HFFc6 (cell line): ENCODE data around the gene KIAA0513. TPM values are rescaled to one million over a fixed set of nuclear protein-coding genes. Genes with fewer than 3 reads are reported as not detected.
A peak's percentile ranks its signal among the peaks of the same experiment; 100 is the strongest.

ENCODE experiments used
- DNase-seq: peaks from one replicate; pipeline ENCODE4 v3.0.0-alpha.2; 2018
- H3K27ac Mint-ChIP-seq: 2 replicates; pipeline ENCODE4 v1.8.0; 2020; ENCODE audit warnings: mild to moderate bottlenecking, mixed read lengths
- H3K27me3 Mint-ChIP-seq: 2 replicates; pipeline ENCODE4 v1.8.0; 2021; ENCODE audit warnings: mild to moderate bottlenecking, moderate library complexity, mixed read lengths; ENCODE audit not compliant: insufficient read depth
- H3K36me3 Mint-ChIP-seq: 2 replicates; pipeline ENCODE4 v1.8.0; 2021; ENCODE audit warnings: low read depth, mixed read lengths
- H3K4me1 Mint-ChIP-seq: 2 replicates; pipeline ENCODE4 v1.8.0; 2020; ENCODE audit warnings: low read depth, mixed read lengths
- H3K4me3 Mint-ChIP-seq: 2 replicates; pipeline ENCODE4 v1.8.0; 2020; ENCODE audit warnings: mild to moderate bottlenecking, moderate library complexity, mixed read lengths
- H3K9me3 Mint-ChIP-seq: 2 replicates; pipeline ENCODE4 v1.8.0; 2020; ENCODE audit warnings: mild to moderate bottlenecking, mixed read lengths
- total RNA-seq, 6 experiments: library from RNA; stranded (reverse); fragmentation: NEBNext Ultra II Directional; extraction: Animal tissue kit (Norgen Biotek cat#: 25700); gene quantifications; 2 replicates in 1 of 6; 3 replicates in 5 of 6; pipeline ENCODE4 v1.2.3, GENCODE V29; 2021
- TF ChIP-seq, protein P1 (sequence below): fragments of 200-600 bp; sonication (generic); IDR thresholded peaks from 2 replicates; pipeline ENCODE4 v1.5.0; 2021; ENCODE audit warnings: antibody characterized with exemption, mild to moderate bottlenecking

The KIAA0513 gene
- total RNA-seq, 6 experiments from 2014 or later, result 12.5 to 15.4 (median 13.8) TPM

DNA sequence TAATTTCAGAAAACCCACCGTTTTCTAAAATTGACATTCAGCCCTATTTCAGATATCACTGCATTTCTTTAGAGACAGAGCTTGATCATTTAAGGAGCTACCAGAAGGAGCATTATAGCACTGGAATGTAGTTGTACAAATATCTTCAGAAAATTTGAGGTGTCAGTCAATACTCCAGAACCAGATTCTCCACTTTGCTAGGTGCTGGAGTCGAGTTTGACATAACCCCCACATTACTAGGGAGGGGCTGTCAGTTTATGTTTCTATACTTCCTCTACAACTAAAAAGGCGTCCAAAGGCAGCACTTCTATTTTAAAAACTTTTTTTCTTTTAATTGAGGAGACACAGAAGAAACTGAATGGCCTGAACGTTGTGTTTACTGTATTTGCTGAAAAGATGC lies 892 bp upstream of the KIAA0513 start:
- Mint-ChIP-seq H3K9me3 (no peaks in the 10 kb centered on the region), H3K4me1 (peaks cover 40% of the 10 kb centered on the region), H3K27ac (peak overlapping the region; percentile 94), H3K36me3 (peaks cover 4% of the 10 kb centered on the region; the same call in 1 of the 2 replicates), H3K27me3 (peaks cover 10% of the 10 kb centered on the region), H3K4me3 (peak overlapping the region; percentile 92)
- TF ChIP-seq, protein P1, sequence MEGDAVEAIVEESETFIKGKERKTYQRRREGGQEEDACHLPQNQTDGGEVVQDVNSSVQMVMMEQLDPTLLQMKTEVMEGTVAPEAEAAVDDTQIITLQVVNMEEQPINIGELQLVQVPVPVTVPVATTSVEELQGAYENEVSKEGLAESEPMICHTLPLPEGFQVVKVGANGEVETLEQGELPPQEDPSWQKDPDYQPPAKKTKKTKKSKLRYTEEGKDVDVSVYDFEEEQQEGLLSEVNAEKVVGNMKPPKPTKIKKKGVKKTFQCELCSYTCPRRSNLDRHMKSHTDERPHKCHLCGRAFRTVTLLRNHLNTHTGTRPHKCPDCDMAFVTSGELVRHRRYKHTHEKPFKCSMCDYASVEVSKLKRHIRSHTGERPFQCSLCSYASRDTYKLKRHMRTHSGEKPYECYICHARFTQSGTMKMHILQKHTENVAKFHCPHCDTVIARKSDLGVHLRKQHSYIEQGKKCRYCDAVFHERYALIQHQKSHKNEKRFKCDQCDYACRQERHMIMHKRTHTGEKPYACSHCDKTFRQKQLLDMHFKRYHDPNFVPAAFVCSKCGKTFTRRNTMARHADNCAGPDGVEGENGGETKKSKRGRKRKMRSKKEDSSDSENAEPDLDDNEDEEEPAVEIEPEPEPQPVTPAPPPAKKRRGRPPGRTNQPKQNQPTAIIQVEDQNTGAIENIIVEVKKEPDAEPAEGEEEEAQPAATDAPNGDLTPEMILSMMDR, result no peak
- no peak for DNase-seq

DNA sequence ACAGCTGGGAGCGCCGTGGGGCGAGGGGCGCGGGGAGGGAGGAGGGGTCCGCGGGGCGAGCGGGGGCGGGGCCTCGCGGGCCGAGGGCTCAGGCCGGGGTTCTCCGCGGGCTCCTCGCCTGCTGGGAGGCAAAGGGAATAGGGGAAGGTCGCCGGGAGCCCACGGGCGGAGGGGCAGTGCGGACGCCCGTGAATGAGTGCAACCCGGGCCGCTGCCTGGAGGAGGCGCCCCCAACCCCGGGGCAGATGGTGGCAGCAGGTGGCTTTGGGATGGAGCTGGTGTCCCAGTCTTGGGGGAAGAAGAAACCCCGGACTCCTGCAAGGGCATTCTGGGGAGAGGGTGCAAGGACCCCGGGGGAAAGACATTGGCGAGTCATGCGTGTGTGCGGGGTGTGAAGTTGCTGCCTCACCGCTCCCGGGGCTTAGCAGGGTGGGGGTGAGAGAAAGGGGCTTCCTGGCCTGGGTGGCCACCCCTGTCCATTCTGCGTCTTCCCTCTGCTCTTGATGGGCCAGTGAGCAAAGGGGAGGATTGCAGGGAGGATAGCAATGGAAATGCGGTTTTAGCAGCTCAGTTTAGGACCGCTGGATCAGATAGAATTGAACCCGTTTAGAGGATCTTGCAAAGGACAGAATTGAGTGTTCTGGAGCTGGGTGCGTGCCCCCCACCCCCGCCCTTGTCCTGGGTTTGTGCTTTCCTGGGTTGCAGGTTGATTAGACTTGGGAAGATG lies 526 bp downstream of the KIAA0513 start:
- TF ChIP-seq, protein P1, result peak; percentile 42
- Mint-ChIP-seq H3K27ac (peak overlapping the region; percentile 81), H3K4me1 (peaks cover 40% of the 10 kb centered on the region), H3K9me3 (no peaks in the 10 kb centered on the region), H3K4me3 (peak overlapping the region; percentile 92), H3K36me3 (peaks cover 5% of the 10 kb centered on the region; the same call in 1 of the 2 replicates), H3K27me3 (peaks cover 6% of the 10 kb centered on the region; the same call in 1 of the 2 replicates)
- DNase-seq, result no peak

DNA sequence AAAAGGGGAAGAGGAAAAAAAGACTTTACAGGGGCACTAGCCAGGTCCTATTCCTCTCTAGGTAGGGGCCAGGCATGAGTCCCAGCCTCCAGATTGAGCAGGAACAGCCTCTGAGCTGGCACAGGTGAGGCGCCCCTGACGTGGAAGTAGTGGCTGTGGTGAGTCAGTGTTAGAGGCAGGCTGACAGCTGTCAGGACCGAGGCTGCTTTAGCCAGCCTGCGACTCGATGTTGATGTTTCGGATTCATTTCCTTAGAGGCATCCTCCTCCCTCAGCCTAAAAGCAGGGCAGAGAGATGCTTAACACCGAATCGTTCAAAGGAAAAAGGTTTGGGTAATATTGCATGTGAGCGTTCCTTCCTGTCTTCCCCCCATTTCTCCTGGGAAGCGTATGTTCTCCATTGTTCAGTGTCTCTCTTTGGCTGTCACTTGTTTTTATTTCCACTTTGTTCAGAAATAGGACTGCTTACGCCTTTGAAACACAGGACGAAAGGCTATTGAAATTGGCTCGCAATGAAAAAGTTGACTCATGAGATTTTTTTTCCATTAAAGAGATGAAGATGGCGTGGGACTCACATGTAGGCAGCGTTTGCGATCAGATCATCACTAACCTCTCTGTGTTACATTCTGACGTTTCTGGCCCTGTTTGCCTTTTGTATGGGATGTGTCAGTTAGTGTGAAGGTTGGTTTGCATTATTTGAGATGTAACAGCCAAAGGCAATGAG lies 1.3 kb downstream of the KIAA0513 start:
- peak overlapping the region; percentile 81 for H3K27ac Mint-ChIP-seq

DNA sequence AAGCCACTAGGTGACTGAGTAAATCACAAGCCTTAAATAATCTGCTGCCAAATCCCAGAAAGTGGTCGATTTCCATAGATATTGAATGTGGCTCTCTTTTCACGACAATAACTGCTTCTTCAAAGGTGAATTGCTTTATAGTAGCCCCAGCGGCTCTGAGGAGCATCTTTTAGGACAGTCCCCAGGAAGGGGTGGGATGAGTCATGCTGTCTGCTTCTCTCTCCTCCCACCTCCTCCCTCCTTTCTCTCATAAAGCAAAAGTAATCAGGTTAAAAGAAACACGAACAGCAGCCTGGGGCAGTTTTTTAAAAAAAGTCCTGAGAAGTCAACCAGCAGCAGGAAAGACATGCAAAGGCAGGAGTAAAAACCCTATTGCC lies 1.8 kb downstream of the KIAA0513 start:
- Mint-ChIP-seq H3K36me3 (peaks cover 5% of the 10 kb centered on the region; the same call in 1 of the 2 replicates), H3K4me1 (peaks cover 40% of the 10 kb centered on the region), H3K9me3 (no peaks in the 10 kb centered on the region), H3K4me3 (peak overlapping the region; percentile 82), H3K27ac (peak overlapping the region; percentile 81), H3K27me3 (peaks cover 6% of the 10 kb centered on the region; the same call in 1 of the 2 replicates)
- TF ChIP-seq, protein P1, result no peak
- DNase-seq, result peak; percentile 78

More for the DNA sequence above, 1.3 kb downstream of the KIAA0513 start:
- Mint-ChIP-seq H3K36me3 (peaks cover 5% of the 10 kb centered on the region; the same call in 1 of the 2 replicates), H3K9me3 (no peaks in the 10 kb centered on the region), H3K4me3 (peak overlapping the region; percentile 82), H3K4me1 (peaks cover 40% of the 10 kb centered on the region), H3K27me3 (peaks cover 6% of the 10 kb centered on the region; the same call in 1 of the 2 replicates)
- peak; percentile 62 for DNase-seq
- TF ChIP-seq, protein P1, result no peak

DNA sequence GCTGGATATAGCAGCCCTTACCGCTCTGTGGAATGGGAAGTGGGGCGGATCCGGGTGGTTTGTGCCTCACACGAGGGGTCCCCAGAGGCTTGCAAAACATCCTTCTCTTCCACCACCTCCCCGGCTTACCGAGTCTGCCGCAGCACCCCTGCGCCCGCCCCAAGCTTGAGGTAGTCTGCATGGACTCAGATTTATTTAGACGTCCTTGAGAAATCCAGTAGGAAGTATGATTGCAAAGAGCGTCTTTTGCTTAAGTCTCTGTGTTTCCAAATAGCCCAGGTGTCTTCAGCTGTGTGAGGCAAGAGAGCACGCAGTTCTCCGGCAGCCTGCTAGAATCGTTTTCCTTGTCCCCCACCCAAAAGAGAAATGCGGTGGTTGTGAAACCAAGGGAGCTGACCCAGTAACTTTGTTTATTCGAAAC lies 2.4 kb downstream of the KIAA0513 start:
- H3K36me3 Mint-ChIP-seq, result peaks cover 5% of the 10 kb centered on the region; the same call in 1 of the 2 replicates
- no peak overlapping the region for H3K27ac Mint-ChIP-seq
- DNase-seq, result no peak
- no peak overlapping the region for H3K4me3 Mint-ChIP-seq
- H3K4me1 Mint-ChIP-seq, result peaks cover 40% of the 10 kb centered on the region
- TF ChIP-seq, protein P1, result no peak
- no peaks in the 10 kb centered on the region for H3K9me3 Mint-ChIP-seq
- H3K27me3 Mint-ChIP-seq, result peaks cover 6% of the 10 kb centered on the region
